ENCODE measurements around the gene TM9SF3. TPM values are rescaled to one million over a fixed set of nuclear protein-coding genes. Genes with fewer than 3 reads are reported as not detected.

The TM9SF3 gene
- total and polyA plus RNA-seq, 2 of the 4 experiments (the other 2 are of a cell fraction): 33.7 to 61.8 TPM

DNA sequence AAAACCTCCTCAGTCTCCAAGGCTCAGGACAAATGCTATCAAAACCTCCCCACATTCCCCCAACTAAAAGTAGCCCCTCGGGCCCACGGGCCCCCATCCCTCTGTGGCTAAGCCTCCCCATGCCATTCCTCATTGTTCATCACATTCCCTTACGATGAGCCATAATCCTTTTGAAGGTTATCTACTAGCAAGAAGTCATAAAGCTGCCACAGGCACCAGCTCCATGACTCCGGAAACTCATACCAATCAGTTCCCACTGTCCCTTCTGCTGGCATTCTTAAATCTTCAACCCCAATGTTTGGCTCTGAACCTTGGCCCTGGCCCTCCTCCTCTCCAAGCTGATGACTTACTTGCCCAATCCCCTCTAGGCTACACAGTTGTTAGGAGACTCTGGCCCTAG lies 19.4 kb upstream of the TM9SF3 start:
- 60% methylated on average over 4 of the region's 4 CpGs; no CpG with 5 or more reads in 1 of the 2 experiments for WGBS, 2 experiments (ENCODE audit: extremely low coverage in 2 of 2, insufficient read length in 1 of 2)
- Histone ChIP-seq H3K56ac (ENCODE audit: extremely low read depth, insufficient read depth, low read length) (no peak overlapping the region), H3K14ac (replicated peaks; ENCODE audit: low read depth, low read length) (0 out of 2 replicates have a peak overlapping the region, but pooled peaks have one; percentile 65), H3K4me2 (ENCODE audit: low read depth, low read length) (no peak overlapping the region), H3K4ac (ENCODE audit: low read depth, low read length) (0 out of 2 replicates have a peak overlapping the region, but pooled peaks have one; percentile 6), H3K9ac (ENCODE audit: low read depth, low read length) (no peak overlapping the region), H3K27me3 (ENCODE audit: control insufficient read depth, insufficient read depth, low read length) (peaks cover 26% of the 10 kb centered on the region), H4K20me1 (ENCODE audit: insufficient read depth, low read length) (no peaks in the 10 kb centered on the region), H3K27ac (ENCODE audit: insufficient read depth, low read length) (no peak overlapping the region), H3K79me1 (ENCODE audit: low read depth in 1 of 2, low read length in 2 of 2) (no peaks in the 10 kb centered on the region), H3K4me1 (ENCODE audit: control insufficient read depth, insufficient read depth, low read length) (no peaks in the 10 kb centered on the region), H2BK15ac (ENCODE audit: low read depth, low read length) (no peak overlapping the region), H2BK120ac (ENCODE audit: low read depth, low read length) (no peak overlapping the region), H2BK20ac (ENCODE audit: low read depth, low read length) (no peak overlapping the region), H4K8ac (ENCODE audit: low read depth in 2 of 2, low read length in 2 of 2) (0 out of 4 replicates have a peak overlapping the region, but pooled peaks of 1 of the 2 experiments have one; percentile 25), H3K9me3 (ENCODE audit: control insufficient read depth, insufficient read depth, low read length) (no peaks in the 10 kb centered on the region), H4K91ac (ENCODE audit: insufficient read depth, low read depth, low read length) (no peak overlapping the region), H3K4me3 (ENCODE audit: insufficient read depth, low read depth, low read length) (no peak overlapping the region), H2AK9ac (replicated peaks; ENCODE audit: low read depth, low read length, poor library complexity) (peak overlapping the region; percentile 26), H2BK5ac (ENCODE audit: low read depth, low read length, poor library complexity, severe bottlenecking) (no peak overlapping the region), H3K23ac (ENCODE audit: low read depth, low read length) (no peak overlapping the region), H2AK5ac (ENCODE audit: low read depth, low read length) (no peak overlapping the region), H4K5ac (ENCODE audit: low read depth, low read length) (no peak overlapping the region), H3K36me3 (ENCODE audit: control insufficient read depth, insufficient read depth, low read length) (no peaks in the 10 kb centered on the region), H2AFZ (replicated peaks; ENCODE audit: low read length, poor library complexity) (peak overlapping the region; percentile 53), H3K18ac (ENCODE audit: low read depth, low read length) (no peak overlapping the region), H3K9me1 (ENCODE audit: insufficient read depth, low read length) (peaks cover 3% of the 10 kb centered on the region; the same call in 1 of the 2 replicates)
- POLR2A ChIA-PET (ENCODE audit: unreplicated experiment): no interaction called here
- dilution Hi-C loops (cut with HindIII; ENCODE audit: low sequenced_read_pairs, unreplicated experiment): no loop called here
- intact Hi-C loops (cut with micrococcal nuclease): no loop called here
- ATAC-seq (ENCODE audit: low read depth) (peak; percentile 49; the same call in 1 of the 2 replicates), DNase-seq (peak; percentile 10)
- TF ChIP-seq MAZ (IDR thresholded peaks at IDR 0.05; ENCODE audit: borderline replicate concordance, low read depth, low read length) (no peak), ELK1 (IDR thresholded peaks at IDR 0.05; ENCODE audit: borderline replicate concordance, low read depth, low read length) (no peak), BHLHE40 (IDR thresholded peaks at IDR 0.05; ENCODE audit: low read depth, low read length) (no peak), MXI1 (IDR thresholded peaks at IDR 0.05; ENCODE audit: borderline replicate concordance, low read depth, low read length) (no peak), CHD1 (IDR thresholded peaks at IDR 0.05; ENCODE audit: low read depth, low read length) (no peak), SMC3 (IDR thresholded peaks at IDR 0.05; ENCODE audit: low read depth, low read length) (no peak), RAD21 (IDR thresholded peaks at IDR 0.05; ENCODE audit: low read length) (no peak), RCOR1 (IDR thresholded peaks at IDR 0.05; ENCODE audit: insufficient replicate concordance, low read length) (no peak), RFX5 (IDR thresholded peaks at IDR 0.05; ENCODE audit: low read depth, low read length) (no peak), CEBPB (IDR thresholded peaks at IDR 0.05; ENCODE audit: low read depth, low read length) (no peak), MAFK (IDR thresholded peaks at IDR 0.05; ENCODE audit: low read depth, low read length) (no peak), USF2 (IDR thresholded peaks at IDR 0.05; ENCODE audit: low read depth, low read length) (no peak), POLR2A (IDR thresholded peaks at IDR 0.05; ENCODE audit: low read depth, low read length) (no peak), FOS (IDR thresholded peaks at IDR 0.05; ENCODE audit: low read depth, low read length) (no peak), NFE2L2 (IDR thresholded peaks at IDR 0.05; ENCODE audit: low read depth, low read length) (no peak)
- TF ChIP-seq, protein P1, sequence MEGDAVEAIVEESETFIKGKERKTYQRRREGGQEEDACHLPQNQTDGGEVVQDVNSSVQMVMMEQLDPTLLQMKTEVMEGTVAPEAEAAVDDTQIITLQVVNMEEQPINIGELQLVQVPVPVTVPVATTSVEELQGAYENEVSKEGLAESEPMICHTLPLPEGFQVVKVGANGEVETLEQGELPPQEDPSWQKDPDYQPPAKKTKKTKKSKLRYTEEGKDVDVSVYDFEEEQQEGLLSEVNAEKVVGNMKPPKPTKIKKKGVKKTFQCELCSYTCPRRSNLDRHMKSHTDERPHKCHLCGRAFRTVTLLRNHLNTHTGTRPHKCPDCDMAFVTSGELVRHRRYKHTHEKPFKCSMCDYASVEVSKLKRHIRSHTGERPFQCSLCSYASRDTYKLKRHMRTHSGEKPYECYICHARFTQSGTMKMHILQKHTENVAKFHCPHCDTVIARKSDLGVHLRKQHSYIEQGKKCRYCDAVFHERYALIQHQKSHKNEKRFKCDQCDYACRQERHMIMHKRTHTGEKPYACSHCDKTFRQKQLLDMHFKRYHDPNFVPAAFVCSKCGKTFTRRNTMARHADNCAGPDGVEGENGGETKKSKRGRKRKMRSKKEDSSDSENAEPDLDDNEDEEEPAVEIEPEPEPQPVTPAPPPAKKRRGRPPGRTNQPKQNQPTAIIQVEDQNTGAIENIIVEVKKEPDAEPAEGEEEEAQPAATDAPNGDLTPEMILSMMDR (conservative IDR thresholded peaks at IDR 0.05; ENCODE audit: low read depth, low read length): no peak
- CTCF ChIA-PET: no interaction called here
- BruUV-seq (replicated peaks): no TSS peak
- in situ Hi-C loops (cut with MboI; ENCODE audit: low sequenced_read_pairs): no loop called here
